ENCODE data around the gene ARHGEF11. TPM values are rescaled to one million over a fixed set of nuclear protein-coding genes. Genes with fewer than 3 reads are reported as not detected.
"Not testable (repeated sequence)": the region's sequence is repeated elsewhere in the genome, so short reads cannot be mapped to it uniquely, and the experiment has no call there.

ARHGEF11 gene
- polyA plus RNA-seq, 4 donors: 13.2 to 31.5 (median 18.0) TPM

DNA sequence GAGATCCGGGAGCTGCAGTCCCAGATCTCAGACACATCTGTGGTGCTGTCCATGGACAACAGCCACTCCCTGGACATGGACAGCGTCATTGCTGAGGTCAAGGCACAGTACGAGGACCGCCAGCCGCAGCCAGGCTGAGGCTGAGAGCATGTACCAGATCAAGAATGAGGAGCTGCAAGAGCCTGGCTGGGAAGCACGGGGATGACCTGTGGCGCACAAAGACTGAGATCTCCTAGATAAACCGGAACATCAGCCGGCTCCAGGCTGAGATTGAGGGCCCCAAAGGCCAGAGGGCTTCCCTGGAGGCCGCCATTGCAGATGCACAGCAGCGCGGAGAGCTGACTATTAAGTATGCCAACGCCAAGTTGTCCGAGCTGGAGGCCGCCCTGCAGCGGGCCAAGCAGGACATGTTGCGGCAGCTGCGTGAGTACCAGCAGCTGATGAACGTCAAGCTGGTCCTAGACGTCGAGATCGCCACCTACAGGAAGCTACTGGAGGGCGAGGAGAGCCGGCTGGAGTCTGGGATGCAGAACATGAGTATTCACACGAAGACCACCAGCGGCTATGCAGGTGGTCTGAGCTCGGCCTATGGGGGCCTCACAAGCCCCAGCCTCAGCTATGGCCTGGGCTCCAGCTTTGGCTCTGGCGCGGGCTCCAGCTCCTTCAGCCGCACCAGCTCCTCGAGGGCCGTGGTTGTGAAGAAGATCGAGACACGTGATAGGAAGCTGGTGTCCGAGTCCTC is 28.6 kb upstream of the ARHGEF11 start:
- FAIRE-seq (no peak), DNase-seq (peak; percentile 76 to 77)
- Histone ChIP-seq H3K9me3 (ENCODE audit: control insufficient read depth in 2 of 2, insufficient read depth in 1 of 2, low read depth in 1 of 2, low read length in 1 of 2) (no peaks in the 10 kb centered on the region), H3K36me3 (ENCODE audit: control insufficient read depth in 3 of 3, insufficient read depth in 2 of 3, low read depth in 1 of 3, low read length in 3 of 3) (no peaks in the 10 kb centered on the region), H3K4me1 (ENCODE audit: control insufficient read depth in 3 of 3, insufficient read depth in 2 of 3, low read depth in 1 of 3, low read length in 2 of 3) (peaks cover 0 to 3% (median 0%) of the 10 kb centered on the region in 3 donors), H3K27me3 (ENCODE audit: control insufficient read depth in 3 of 3, insufficient read depth in 3 of 3, low read length in 3 of 3) (peaks cover 0 to 9% (median 0%) of the 10 kb centered on the region in 3 donors), H3K4me3 (ENCODE audit: low read depth in 1 of 3, low read length in 3 of 3) (no peak overlapping the region), H3K27ac (ENCODE audit: low read depth in 1 of 3, low read length in 2 of 3) (no peak overlapping the region)
- 17 to 26% (median 23%) methylated on average over 32 to 35 of the region's 35 CpGs for WGBS, 3 donors

GRCh38 chr1:157069601-157070000 is 24.1 kb upstream of the ARHGEF11 start:
- FAIRE-seq: no peak
- Histone ChIP-seq H3K4me1 (ENCODE audit: control insufficient read depth in 3 of 3, insufficient read depth in 2 of 3, low read depth in 1 of 3, low read length in 2 of 3) (peaks cover 0 to 3% (median 0%) of the 10 kb centered on the region in 3 donors), H3K4me3 (ENCODE audit: low read depth in 1 of 3, low read length in 3 of 3) (no peak overlapping the region), H3K27ac (ENCODE audit: low read depth in 1 of 3, low read length in 2 of 3) (no peak overlapping the region), H3K27me3 (ENCODE audit: control insufficient read depth in 3 of 3, insufficient read depth in 3 of 3, low read length in 3 of 3) (peaks cover 0 to 6% (median 0%) of the 10 kb centered on the region in 3 donors), H3K36me3 (ENCODE audit: control insufficient read depth in 3 of 3, insufficient read depth in 2 of 3, low read depth in 1 of 3, low read length in 3 of 3) (no peaks in the 10 kb centered on the region), H3K9me3 (ENCODE audit: control insufficient read depth in 2 of 2, insufficient read depth in 1 of 2, low read depth in 1 of 2, low read length in 1 of 2) (no peaks in the 10 kb centered on the region)
- WGBS, 3 donors: 82 to 88% (median 88%) methylated on average over 2 of the region's 2 CpGs
- DNase-seq: no peak

DNA sequence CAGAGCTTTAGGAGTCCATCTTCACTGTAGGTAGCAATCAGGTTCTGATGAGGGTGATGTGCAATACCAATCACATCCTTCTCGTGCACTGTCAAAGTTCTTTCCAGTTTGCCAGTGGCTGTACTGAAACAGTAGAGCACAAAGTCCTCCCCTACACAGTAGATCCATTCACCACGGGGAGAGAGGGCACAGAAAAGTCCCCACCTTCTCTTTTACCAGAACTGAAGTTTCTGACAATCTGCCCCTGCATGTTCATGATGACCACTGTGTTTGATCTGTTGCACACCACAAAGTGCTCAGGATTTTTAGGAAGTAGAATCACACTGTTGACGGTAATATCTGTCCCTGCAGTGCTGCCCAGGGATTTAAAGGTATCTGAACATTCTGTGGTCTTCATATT is 13.7 kb upstream of the ARHGEF11 start:
- not testable (repeated sequence) for H3K4me3 ChIP-seq (ENCODE audit: low read depth in 1 of 3, low read length in 3 of 3); H3K27ac ChIP-seq (ENCODE audit: low read depth in 1 of 3, low read length in 2 of 3); H3K4me1 ChIP-seq (ENCODE audit: control insufficient read depth in 3 of 3, insufficient read depth in 2 of 3, low read depth in 1 of 3, low read length in 2 of 3); H3K27me3 ChIP-seq (ENCODE audit: control insufficient read depth in 3 of 3, insufficient read depth in 3 of 3, low read length in 3 of 3); H3K36me3 ChIP-seq (ENCODE audit: control insufficient read depth in 3 of 3, insufficient read depth in 2 of 3, low read depth in 1 of 3, low read length in 3 of 3); FAIRE-seq; DNase-seq; H3K9me3 ChIP-seq (ENCODE audit: control insufficient read depth in 2 of 2, insufficient read depth in 1 of 2, low read depth in 1 of 2, low read length in 1 of 2)
- 26 to 55% (median 38%) methylated on average over 3 of the region's 3 CpGs for WGBS, 3 donors

DNA sequence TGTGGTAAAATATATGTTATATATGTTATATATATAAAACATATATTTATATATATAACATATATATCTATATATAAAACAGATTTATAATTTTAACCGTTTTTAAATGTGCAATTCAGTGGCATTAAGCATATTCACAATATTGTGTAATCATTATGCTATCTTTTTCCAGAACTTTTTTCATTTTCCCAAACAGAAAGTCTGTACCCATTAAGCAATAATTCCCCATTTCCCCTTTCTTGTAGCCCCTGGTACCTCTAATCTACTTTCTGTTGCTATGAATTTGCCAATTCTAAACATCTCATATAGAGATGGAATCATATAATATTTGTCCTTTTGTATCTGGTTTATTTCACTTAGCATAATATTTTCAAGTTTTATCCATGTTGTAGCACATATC is 10.7 kb upstream of the ARHGEF11 start:
- DNase-seq (no peak), FAIRE-seq (peak; percentile 61)
- Histone ChIP-seq H3K4me3 (ENCODE audit: low read depth in 1 of 3, low read length in 3 of 3) (no peak overlapping the region), H3K27ac (ENCODE audit: low read depth in 1 of 3, low read length in 2 of 3) (no peak overlapping the region), H3K4me1 (ENCODE audit: control insufficient read depth in 3 of 3, insufficient read depth in 2 of 3, low read depth in 1 of 3, low read length in 2 of 3) (no peaks in the 10 kb centered on the region), H3K36me3 (ENCODE audit: control insufficient read depth in 3 of 3, insufficient read depth in 2 of 3, low read depth in 1 of 3, low read length in 3 of 3) (no peaks in the 10 kb centered on the region), H3K27me3 (ENCODE audit: control insufficient read depth in 3 of 3, insufficient read depth in 3 of 3, low read length in 3 of 3) (peaks cover 0 to 3% (median 0%) of the 10 kb centered on the region in 3 donors), H3K9me3 (ENCODE audit: control insufficient read depth in 2 of 2, insufficient read depth in 1 of 2, low read depth in 1 of 2, low read length in 1 of 2) (no peaks in the 10 kb centered on the region)
- WGBS, 3 donors: 69 to 79% (median 76%) methylated on average over 1 of the region's 1 CpG

DNA sequence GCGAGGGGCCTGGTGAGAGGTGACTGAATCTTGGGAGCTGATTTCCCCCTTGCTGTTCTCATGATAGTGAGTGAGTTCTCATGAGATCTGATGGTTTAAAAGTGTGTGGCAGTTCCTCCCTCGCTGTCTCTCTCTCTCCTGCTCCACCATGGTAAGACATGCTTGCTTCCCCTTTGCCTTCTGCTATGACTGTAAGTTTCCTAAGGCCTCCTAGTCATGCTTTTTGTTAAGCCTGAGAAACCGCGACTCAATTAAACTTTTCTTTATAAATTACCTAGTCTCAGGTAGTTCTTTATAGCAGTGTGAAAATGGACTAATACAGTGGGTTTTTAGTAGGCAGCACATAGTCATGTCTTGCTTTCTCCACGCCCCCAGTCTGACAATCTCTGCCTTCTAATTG is 10.2 kb upstream of the ARHGEF11 start:
- DNase-seq; H3K9me3 ChIP-seq (ENCODE audit: control insufficient read depth in 2 of 2, insufficient read depth in 1 of 2, low read depth in 1 of 2, low read length in 1 of 2); H3K27me3 ChIP-seq (ENCODE audit: control insufficient read depth in 3 of 3, insufficient read depth in 3 of 3, low read length in 3 of 3); H3K27ac ChIP-seq (ENCODE audit: low read depth in 1 of 3, low read length in 2 of 3); H3K4me3 ChIP-seq (ENCODE audit: low read depth in 1 of 3, low read length in 3 of 3); H3K4me1 ChIP-seq (ENCODE audit: control insufficient read depth in 3 of 3, insufficient read depth in 2 of 3, low read depth in 1 of 3, low read length in 2 of 3); H3K36me3 ChIP-seq (ENCODE audit: control insufficient read depth in 3 of 3, insufficient read depth in 2 of 3, low read depth in 1 of 3, low read length in 3 of 3); FAIRE-seq: not testable (repeated sequence)
- WGBS, 3 donors: 81 to 89% (median 84%) methylated on average over 5 of the region's 5 CpGs

DNA sequence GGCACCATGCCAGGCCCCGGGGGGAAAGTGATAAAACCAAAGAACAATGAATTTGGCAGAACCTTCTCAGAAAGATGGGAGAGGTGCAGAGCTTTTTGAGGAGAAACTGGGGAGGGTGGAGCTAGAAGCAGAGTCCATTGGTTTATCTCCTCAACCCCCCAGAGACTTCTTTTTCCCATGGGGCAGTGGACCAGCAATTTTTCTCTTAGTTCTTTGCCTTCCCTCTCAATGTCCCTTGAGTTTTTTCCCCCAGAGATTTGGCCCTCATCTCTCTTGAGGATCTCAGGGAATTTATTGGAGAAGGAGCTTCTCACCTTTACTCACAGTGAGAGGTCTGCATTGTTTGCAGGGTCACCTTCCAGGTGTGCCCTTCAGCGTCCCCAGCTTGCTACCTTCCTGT is 5.3 kb upstream of the ARHGEF11 start:
- 29 to 43% (median 37%) methylated on average over 2 of the region's 2 CpGs for WGBS, 3 donors
- Histone ChIP-seq H3K27me3 (ENCODE audit: control insufficient read depth in 3 of 3, insufficient read depth in 3 of 3, low read length in 3 of 3) (no peaks in the 10 kb centered on the region), H3K4me3 (ENCODE audit: low read depth in 1 of 3, low read length in 3 of 3) (no peak overlapping the region), H3K27ac (ENCODE audit: low read depth in 1 of 3, low read length in 2 of 3) (no peak overlapping the region), H3K36me3 (ENCODE audit: control insufficient read depth in 3 of 3, insufficient read depth in 2 of 3, low read depth in 1 of 3, low read length in 3 of 3) (no peaks in the 10 kb centered on the region), H3K9me3 (ENCODE audit: control insufficient read depth in 2 of 2, insufficient read depth in 1 of 2, low read depth in 1 of 2, low read length in 1 of 2) (no peaks in the 10 kb centered on the region), H3K4me1 (ENCODE audit: control insufficient read depth in 3 of 3, insufficient read depth in 2 of 3, low read depth in 1 of 3, low read length in 2 of 3) (peaks cover 0 to 3% (median 0%) of the 10 kb centered on the region in 3 donors)
- no peak for FAIRE-seq
- DNase-seq: no peak

DNA sequence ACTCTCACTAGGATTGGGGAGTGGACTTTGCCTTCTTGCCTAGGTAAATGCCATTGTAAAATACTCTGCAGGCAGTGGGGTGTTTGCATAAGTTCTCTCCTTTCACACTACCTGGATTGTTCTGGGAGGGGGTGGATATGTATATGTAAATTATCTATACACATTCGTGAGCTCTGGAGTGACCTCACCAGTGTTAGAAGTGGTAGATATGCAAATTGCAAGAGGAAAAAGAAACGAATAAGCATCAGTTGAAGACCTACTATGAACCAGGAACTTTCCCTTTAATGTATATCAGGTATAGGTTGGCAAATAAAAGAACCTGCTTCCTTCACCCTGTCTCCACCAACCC is 1.5 kb upstream of the ARHGEF11 start:
- H3K27ac ChIP-seq (ENCODE audit: low read depth in 1 of 3, low read length in 2 of 3): peak overlapping the region in 1 of 3 donors; percentile 93
- no peaks in the 10 kb centered on the region for H3K9me3 ChIP-seq (ENCODE audit: control insufficient read depth in 2 of 2, insufficient read depth in 1 of 2, low read depth in 1 of 2, low read length in 1 of 2)
- H3K4me1 ChIP-seq (ENCODE audit: control insufficient read depth in 3 of 3, insufficient read depth in 2 of 3, low read depth in 1 of 3, low read length in 2 of 3): peaks cover 7 to 30% (median 19%) of the 10 kb centered on the region in 3 donors
- WGBS, 3 donors: 3 to 29% (median 13%) methylated on average over 2 of the region's 2 CpGs
- no peaks in the 10 kb centered on the region for H3K36me3 ChIP-seq (ENCODE audit: control insufficient read depth in 3 of 3, insufficient read depth in 2 of 3, low read depth in 1 of 3, low read length in 3 of 3)
- no peaks in the 10 kb centered on the region for H3K27me3 ChIP-seq (ENCODE audit: control insufficient read depth in 3 of 3, insufficient read depth in 3 of 3, low read length in 3 of 3)
- peak; percentile 55 to 61 for DNase-seq
- H3K4me3 ChIP-seq (ENCODE audit: low read depth in 1 of 3, low read length in 3 of 3): peak overlapping the region in 1 of 3 donors; percentile 54
- FAIRE-seq: no peak

DNA sequence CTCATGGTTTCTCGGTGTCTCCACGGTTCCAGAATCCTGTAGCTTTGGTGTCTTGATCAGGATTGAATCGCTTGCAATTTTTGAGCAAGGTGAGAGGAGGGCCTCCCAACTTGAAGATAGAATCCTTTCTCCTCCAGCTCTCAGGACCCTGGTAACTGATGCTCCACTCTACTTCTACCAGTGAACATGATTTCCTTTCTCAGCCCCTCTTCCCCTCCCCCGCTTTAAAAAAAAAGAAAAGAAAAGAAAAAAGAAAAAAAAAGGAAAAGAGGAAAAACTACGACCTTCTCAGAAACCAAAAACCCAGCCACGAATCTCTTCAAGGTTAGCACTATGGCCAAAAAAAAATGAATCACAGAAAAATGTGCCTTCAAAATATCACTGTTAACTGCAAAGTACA is 1.2 kb downstream of the ARHGEF11 start:
- Histone ChIP-seq H3K36me3 (ENCODE audit: control insufficient read depth in 3 of 3, insufficient read depth in 2 of 3, low read depth in 1 of 3, low read length in 3 of 3) (no peaks in the 10 kb centered on the region), H3K27me3 (ENCODE audit: control insufficient read depth in 3 of 3, insufficient read depth in 3 of 3, low read length in 3 of 3) (no peaks in the 10 kb centered on the region), H3K4me1 (ENCODE audit: control insufficient read depth in 3 of 3, insufficient read depth in 2 of 3, low read depth in 1 of 3, low read length in 2 of 3) (peaks cover 9 to 30% (median 28%) of the 10 kb centered on the region in 3 donors), H3K4me3 (ENCODE audit: low read depth in 1 of 3, low read length in 3 of 3) (peak overlapping the region in 2 of 3 donors; percentile 42 to 59), H3K27ac (ENCODE audit: low read depth in 1 of 3, low read length in 2 of 3) (no peak overlapping the region), H3K9me3 (ENCODE audit: control insufficient read depth in 2 of 2, insufficient read depth in 1 of 2, low read depth in 1 of 2, low read length in 1 of 2) (no peaks in the 10 kb centered on the region)
- FAIRE-seq (no peak), DNase-seq (no peak)
- WGBS, 3 donors: 23 to 32% (median 29%) methylated on average over 6 of the region's 6 CpGs

DNA sequence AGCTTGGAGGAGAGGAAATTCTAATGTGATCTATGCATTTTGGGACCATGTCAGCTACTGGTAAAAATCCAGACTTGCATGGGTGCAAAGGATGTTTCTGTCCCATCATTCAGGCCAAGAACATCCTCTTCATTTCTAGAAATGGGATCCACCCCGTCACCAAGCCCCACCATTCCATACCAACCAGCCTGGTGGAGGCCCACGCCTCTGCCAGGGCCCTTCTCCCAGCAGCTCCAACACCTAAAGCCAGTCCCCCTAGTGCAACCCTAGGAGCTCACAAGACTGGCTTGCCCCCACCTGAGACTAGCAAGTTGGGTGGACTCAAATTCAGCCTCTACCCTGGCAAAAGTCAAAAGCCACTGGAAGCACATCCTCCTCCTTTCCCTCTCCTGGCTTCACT is 1.9 kb downstream of the ARHGEF11 start:
- no peaks in the 10 kb centered on the region for H3K27me3 ChIP-seq (ENCODE audit: control insufficient read depth in 3 of 3, insufficient read depth in 3 of 3, low read length in 3 of 3)
- 56 to 73% (median 68%) methylated on average over 2 of the region's 2 CpGs for WGBS, 3 donors
- H3K4me3 ChIP-seq (ENCODE audit: low read depth in 1 of 3, low read length in 3 of 3): peak overlapping the region in 2 of 3 donors; percentile 42 to 59
- no peaks in the 10 kb centered on the region for H3K9me3 ChIP-seq (ENCODE audit: control insufficient read depth in 2 of 2, insufficient read depth in 1 of 2, low read depth in 1 of 2, low read length in 1 of 2)
- H3K36me3 ChIP-seq (ENCODE audit: control insufficient read depth in 3 of 3, insufficient read depth in 2 of 3, low read depth in 1 of 3, low read length in 3 of 3): no peaks in the 10 kb centered on the region
- peaks cover 9 to 30% (median 28%) of the 10 kb centered on the region in 3 donors for H3K4me1 ChIP-seq (ENCODE audit: control insufficient read depth in 3 of 3, insufficient read depth in 2 of 3, low read depth in 1 of 3, low read length in 2 of 3)
- no peak for FAIRE-seq
- no peak for DNase-seq
- H3K27ac ChIP-seq (ENCODE audit: low read depth in 1 of 3, low read length in 2 of 3): no peak overlapping the region

Data from small intestine (tissue), 7 donors.